HUES48 (cell line): ENCODE data around the gene RALGAPA2.

Source experiments
- H3K27ac ChIP-seq: one replicate; pipeline ENCODE4 v1.7.0; 2013; ENCODE audit warnings: low read depth, low read length, inconsistent platforms
- H3K27me3 ChIP-seq: 2 replicates; pipeline ENCODE4 v1.6.1; 2013; ENCODE audit warnings: mild to moderate bottlenecking, low read length; ENCODE audit not compliant: control insufficient read depth, insufficient read depth
- H3K36me3 ChIP-seq: 2 replicates; pipeline ENCODE4 v1.6.1; 2013; ENCODE audit warnings: low read length; ENCODE audit not compliant: control insufficient read depth, insufficient read depth
- H3K4me1 ChIP-seq: 2 replicates; pipeline ENCODE4 v1.6.1; 2013; ENCODE audit warnings: mild to moderate bottlenecking, low read length; ENCODE audit not compliant: control insufficient read depth, insufficient read depth
- H3K4me3 ChIP-seq: 2 replicates; pipeline ENCODE4 v1.5.1; 2013; ENCODE audit warnings: mild to moderate bottlenecking, low read depth, low read length
- H3K9ac ChIP-seq: 2 replicates; pipeline ENCODE4 v1.6.1; 2013; ENCODE audit warnings: mild to moderate bottlenecking, low read depth, low read length, moderate library complexity
- H3K9me3 ChIP-seq: 2 replicates; pipeline ENCODE4 v1.6.1; 2013; ENCODE audit warnings: low read length; ENCODE audit not compliant: control insufficient read depth, insufficient read depth

Gene RALGAPA2

GRCh38 chr20:20699917-20700316 lies 12.5 kb downstream of the RALGAPA2 start:
- Histone ChIP-seq H3K9ac (no peak overlapping the region), H3K36me3 (no peaks in the 10 kb centered on the region), H3K4me1 (no peaks in the 10 kb centered on the region), H3K27ac (no peak overlapping the region), H3K27me3 (no peaks in the 10 kb centered on the region), H3K9me3 (no peaks in the 10 kb centered on the region), H3K4me3 (no peak overlapping the region)

- Histone ChIP-seq H3K36me3 (no peaks in the 10 kb centered on the region), H3K27me3 (no peaks in the 10 kb centered on the region), H3K9ac (no peak overlapping the region), H3K4me1 (no peaks in the 10 kb centered on the region), H3K4me3 (no peak overlapping the region), H3K27ac (no peak overlapping the region), H3K9me3 (no peaks in the 10 kb centered on the region)
Observed at GRCh38 chr20:20699144-20699543, 13.3 kb downstream of the RALGAPA2 start.

- no peak overlapping the region for H3K27ac ChIP-seq
- no peaks in the 10 kb centered on the region for H3K27me3 ChIP-seq
- no peaks in the 10 kb centered on the region for H3K36me3 ChIP-seq
- no peak overlapping the region for H3K9ac ChIP-seq
- no peaks in the 10 kb centered on the region for H3K9me3 ChIP-seq
- no peaks in the 10 kb centered on the region for H3K4me1 ChIP-seq
- no peak overlapping the region for H3K4me3 ChIP-seq
Observed at GRCh38 chr20:20697325-20697845, 15.1 kb downstream of the RALGAPA2 start.

GRCh38 chr20:20695250-20695816 lies 17.1 kb downstream of the RALGAPA2 start:
- H3K9me3 ChIP-seq: no peaks in the 10 kb centered on the region
- H3K9ac ChIP-seq: no peak overlapping the region
- H3K4me3 ChIP-seq: no peak overlapping the region
- H3K4me1 ChIP-seq: no peaks in the 10 kb centered on the region
- no peak overlapping the region for H3K27ac ChIP-seq
- H3K36me3 ChIP-seq: no peaks in the 10 kb centered on the region
- no peaks in the 10 kb centered on the region for H3K27me3 ChIP-seq

- no peak overlapping the region for H3K27ac ChIP-seq
- H3K27me3 ChIP-seq: no peaks in the 10 kb centered on the region
- no peak overlapping the region for H3K4me3 ChIP-seq
- no peaks in the 10 kb centered on the region for H3K9me3 ChIP-seq
- H3K9ac ChIP-seq: no peak overlapping the region
- no peaks in the 10 kb centered on the region for H3K36me3 ChIP-seq
- H3K4me1 ChIP-seq: no peaks in the 10 kb centered on the region
Observed at GRCh38 chr20:20694591-20694990, 17.9 kb downstream of the RALGAPA2 start.

GRCh38 chr20:20692587-20692986 lies 19.9 kb downstream of the RALGAPA2 start:
- Histone ChIP-seq H3K36me3 (no peaks in the 10 kb centered on the region), H3K4me1 (no peaks in the 10 kb centered on the region), H3K4me3 (no peak overlapping the region), H3K27me3 (no peaks in the 10 kb centered on the region), H3K9me3 (no peaks in the 10 kb centered on the region), H3K9ac (no peak overlapping the region), H3K27ac (no peak overlapping the region)

GRCh38 chr20:20691477-20692235 lies 20.8 kb downstream of the RALGAPA2 start:
- Histone ChIP-seq H3K9ac (no peak overlapping the region), H3K4me3 (no peak overlapping the region), H3K4me1 (no peaks in the 10 kb centered on the region), H3K36me3 (no peaks in the 10 kb centered on the region), H3K27ac (no peak overlapping the region), H3K27me3 (no peaks in the 10 kb centered on the region), H3K9me3 (no peaks in the 10 kb centered on the region)

GRCh38 chr20:20690676-20691476 lies 21.6 kb downstream of the RALGAPA2 start:
- no peak overlapping the region for H3K4me3 ChIP-seq

GRCh38 chr20:20687319-20687718 lies 25.1 kb downstream of the RALGAPA2 start:
- no peak overlapping the region for H3K4me3 ChIP-seq
- H3K4me1 ChIP-seq: no peaks in the 10 kb centered on the region
- H3K36me3 ChIP-seq: no peaks in the 10 kb centered on the region
- H3K9me3 ChIP-seq: no peaks in the 10 kb centered on the region
- H3K9ac ChIP-seq: no peak overlapping the region
- no peak overlapping the region for H3K27ac ChIP-seq
- no peaks in the 10 kb centered on the region for H3K27me3 ChIP-seq

More at GRCh38 chr20:20690676-20691476, 21.6 kb downstream of the RALGAPA2 start:
- Histone ChIP-seq H3K9ac (no peak overlapping the region), H3K9me3 (no peaks in the 10 kb centered on the region), H3K27ac (no peak overlapping the region), H3K27me3 (no peaks in the 10 kb centered on the region), H3K4me1 (no peaks in the 10 kb centered on the region), H3K36me3 (no peaks in the 10 kb centered on the region)

GRCh38 chr20:20685635-20686034 lies 26.8 kb downstream of the RALGAPA2 start:
- Histone ChIP-seq H3K9ac (no peak overlapping the region), H3K27ac (no peak overlapping the region), H3K36me3 (no peaks in the 10 kb centered on the region), H3K4me3 (no peak overlapping the region), H3K9me3 (no peaks in the 10 kb centered on the region), H3K27me3 (no peaks in the 10 kb centered on the region), H3K4me1 (peaks cover 3% of the 10 kb centered on the region; the same call in 1 of the 2 replicates)
